Caco-2 (cell line): ENCODE data around the gene DDX39A. TPM values are rescaled to one million over a fixed set of nuclear protein-coding genes. Genes with fewer than 3 reads are reported as not detected.

Experiments used
- BruUV-seq: library from RNA; stranded (reverse); fragments of 400-500 nt; replicated peaks from 2 replicates; lab custom pipeline; 2021; lab: Mats Ljungman, UMichigan
- CTCF ChIA-PET: fragments of 300-600 bp; sonication (Branson Sonifier 250); formaldehyde crosslinking; loops from one replicate; lab custom pipeline; 2022; ENCODE audit warnings: antibody characterized with exemption; lab: Charles Lee
- POLR2A ChIA-PET: fragments of 300-600 bp; sonication (Branson Sonifier 250); formaldehyde crosslinking; loops from one replicate; lab custom pipeline; 2022; ENCODE audit warnings: antibody characterized with exemption; lab: Charles Lee
- DNase-seq, 2 experiments: peaks; one replicate each; pipeline versions ENCODE4 v3.0.0 to v3.0.0-alpha.2; 2020 to 2022
- H3K27me3 ChIP-seq: replicated peaks from 2 replicates; pipeline ENCODE4 v1.6.0; 2011; ENCODE audit warnings: low read length; ENCODE audit not compliant: control insufficient read depth, insufficient read depth
- H3K36me3 ChIP-seq: 2 replicates; pipeline ENCODE4 v1.5.1; 2011; ENCODE audit warnings: low read length; ENCODE audit not compliant: control insufficient read depth, insufficient read depth
- H3K4me1 ChIP-seq: fragments of 250-450 bp; sonication (Bioruptor Pico); 2 replicates; pipeline ENCODE4 v1.5.1; 2020; ENCODE audit warnings: mild to moderate bottlenecking
- H3K4me3 ChIP-seq: 2 replicates; pipeline ENCODE4 v1.5.1; 2011; ENCODE audit warnings: low read depth, mild to moderate bottlenecking, control low read depth, low read length
- H3K9me3 ChIP-seq: fragments of 250-450 bp; sonication (Bioruptor Pico); 2 replicates; pipeline ENCODE4 v1.5.1; 2020; ENCODE audit warnings: mild to moderate bottlenecking, moderate library complexity
- H3K27ac Mint-ChIP-seq: one replicate; pipeline ENCODE4 v1.8.0; 2022; ENCODE audit warnings: mixed read lengths; ENCODE audit not compliant: unreplicated experiment
- H3K27me3 Mint-ChIP-seq: one replicate; pipeline ENCODE4 v1.8.0; 2022; ENCODE audit warnings: mixed read lengths; ENCODE audit not compliant: insufficient read depth, unreplicated experiment
- H3K36me3 Mint-ChIP-seq: one replicate; pipeline ENCODE4 v1.8.0; 2022; ENCODE audit warnings: mild to moderate bottlenecking, mixed read lengths; ENCODE audit not compliant: insufficient read depth, unreplicated experiment
- H3K4me1 Mint-ChIP-seq: one replicate; pipeline ENCODE4 v1.8.0; 2022; ENCODE audit warnings: low read depth, mixed read lengths; ENCODE audit not compliant: unreplicated experiment
- H3K4me3 Mint-ChIP-seq: one replicate; pipeline ENCODE4 v1.8.0; 2022; ENCODE audit warnings: mild to moderate bottlenecking, moderate library complexity, mixed read lengths; ENCODE audit not compliant: unreplicated experiment
- H3K9me3 Mint-ChIP-seq: one replicate; pipeline ENCODE4 v1.8.0; 2022; ENCODE audit warnings: mixed read lengths; ENCODE audit not compliant: unreplicated experiment
- CTCF ChIP-seq, 2 experiments: fragments of 200-600 bp in 1 of 2; IDR thresholded peaks; 1 replicate in 1 of 2; 2 replicates in 1 of 2; pipeline versions ENCODE4 v1.5.1 to v1.8.0; 2011 to 2022; ENCODE audit warnings: antibody characterized with exemption in 1 of 2, control low read depth in 1 of 2, inconsistent platforms in 1 of 2, low read depth in 1 of 2, low read length in 1 of 2, mild to moderate bottlenecking in 1 of 2, moderate library complexity in 1 of 2; ENCODE audit not compliant: insufficient read depth in 1 of 2, severe bottlenecking in 1 of 2, unreplicated experiment in 1 of 2
- intact Hi-C: fragments of 100-400 bp; cut with micrococcal nuclease; formaldehyde crosslinking; loops from one replicate; pipeline ENCODE4 v1.10.0; 2022; ENCODE audit not compliant: unreplicated experiment
- total RNA-seq: library from RNA; stranded (reverse); gene quantifications from 2 replicates; pipeline ENCODE4 v1.2.3, GENCODE V29; 2022

The DDX39A gene
- total RNA-seq, 1 experiment from 2014 or later: 118 TPM

GRCh38 chr19:14428882-14429416, 9.8 kb upstream of the DDX39A start:
- H3K27me3 ChIP-seq: no peaks in the 10 kb centered on the region
- intact Hi-C loops: no loop called here
- H3K27me3 Mint-ChIP-seq: no peaks in the 10 kb centered on the region
- no peak for TF ChIP-seq CTCF (IDR thresholded peaks at IDR 0.05; ENCODE audit: insufficient read depth in 1 of 2, low read depth in 1 of 2, low read length in 1 of 2, severe bottlenecking in 1 of 2, unreplicated experiment in 1 of 2)
- no peaks in the 10 kb centered on the region for H3K9me3 Mint-ChIP-seq
- no peaks in the 10 kb centered on the region for H3K9me3 ChIP-seq
- H3K4me3 ChIP-seq: no peak overlapping the region
- peaks cover 14% of the 10 kb centered on the region for H3K4me1 Mint-ChIP-seq
- H3K27ac Mint-ChIP-seq: no peak overlapping the region
- no TSS peak for BruUV-seq
- DNase-seq: no peak
- ChIA-PET CTCF (interaction anchor here (0.7 to 0.9 kb wide), 2 partner anchors 9 to 44 kb away, joined by 4 to 10 read pairs; no protein-coding TSS in a partner anchor), POLR2A (no interaction called here)
- H3K36me3 Mint-ChIP-seq: no peaks in the 10 kb centered on the region
- H3K4me3 Mint-ChIP-seq: no peak overlapping the region
- H3K36me3 ChIP-seq: no peaks in the 10 kb centered on the region
- 0 out of 2 replicates have a peak, but pooled peaks cover 6% of the 10 kb centered on the region for H3K4me1 ChIP-seq

DNA sequence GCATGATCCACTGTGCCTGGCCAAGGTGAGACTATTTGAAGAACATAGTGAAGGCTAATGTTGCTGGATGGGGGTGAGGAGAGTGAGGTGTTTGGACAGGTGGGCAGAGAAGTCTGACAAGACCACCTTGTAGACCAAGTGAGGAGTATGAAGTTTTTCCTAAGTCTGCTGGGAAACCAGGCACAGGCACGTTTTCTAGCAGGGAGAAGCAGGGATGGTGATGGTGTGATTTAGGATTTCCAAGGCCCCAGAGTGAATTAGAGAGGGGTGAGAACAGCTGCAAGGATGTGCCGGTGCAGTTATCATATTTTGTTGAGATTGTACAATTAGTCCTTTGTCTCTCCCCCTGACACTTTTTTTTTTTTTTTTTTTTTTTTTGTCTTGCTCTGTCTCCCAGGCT, 8.3 kb upstream of the DDX39A start:
- Mint-ChIP-seq H3K27ac (no peak overlapping the region), H3K4me1 (peaks cover 14% of the 10 kb centered on the region), H3K9me3 (no peaks in the 10 kb centered on the region), H3K36me3 (no peaks in the 10 kb centered on the region), H3K27me3 (no peaks in the 10 kb centered on the region), H3K4me3 (no peak overlapping the region)
- no peaks in the 10 kb centered on the region for H3K36me3 ChIP-seq
- no peak overlapping the region for H3K4me3 ChIP-seq
- intact Hi-C loops: no loop called here
- ChIA-PET POLR2A (interaction anchor here (0.6 kb wide), 1 partner anchor 349 kb away, joined by 3 read pairs; no protein-coding TSS in a partner anchor), CTCF (no interaction called here)
- no peak for TF ChIP-seq CTCF (IDR thresholded peaks at IDR 0.05; ENCODE audit: insufficient read depth in 1 of 2, low read depth in 1 of 2, low read length in 1 of 2, severe bottlenecking in 1 of 2, unreplicated experiment in 1 of 2)
- no peaks in the 10 kb centered on the region for H3K9me3 ChIP-seq
- H3K4me1 ChIP-seq: 0 out of 2 replicates have a peak, but pooled peaks cover 1% of the 10 kb centered on the region
- DNase-seq: no peak
- H3K27me3 ChIP-seq: no peaks in the 10 kb centered on the region
- BruUV-seq: no TSS peak

GRCh38 chr19:14425696-14426138, 6.6 kb upstream of the DDX39A start:
- BruUV-seq: no TSS peak
- no peaks in the 10 kb centered on the region for H3K9me3 Mint-ChIP-seq
- no peak overlapping the region for H3K4me3 Mint-ChIP-seq

More at GRCh38 chr19:14425696-14426138, 6.6 kb upstream of the DDX39A start:
- intact Hi-C loops: no loop called here
- H3K9me3 ChIP-seq: no peaks in the 10 kb centered on the region
- no peaks in the 10 kb centered on the region for H3K36me3 ChIP-seq
- no peak for DNase-seq
- no peaks in the 10 kb centered on the region for H3K27me3 ChIP-seq
- Mint-ChIP-seq H3K36me3 (no peaks in the 10 kb centered on the region), H3K27ac (no peak overlapping the region), H3K4me1 (peaks cover 12% of the 10 kb centered on the region), H3K27me3 (no peaks in the 10 kb centered on the region)
- no peak for TF ChIP-seq CTCF (IDR thresholded peaks at IDR 0.05; ENCODE audit: insufficient read depth in 1 of 2, low read depth in 1 of 2, low read length in 1 of 2, severe bottlenecking in 1 of 2, unreplicated experiment in 1 of 2)
- H3K4me1 ChIP-seq: no peaks in the 10 kb centered on the region
- CTCF ChIA-PET: no interaction called here
- POLR2A ChIA-PET: no interaction called here
- no peak overlapping the region for H3K4me3 ChIP-seq
